DMS153 treated with DMSO at 0.1 percent for 48 hours (cell line): ENCODE measurements around the gene SIDT2.

ENCODE experiments used
- DNase-seq: peaks from one replicate; lab custom pipeline; 2025; ENCODE audit not compliant: unreplicated experiment; lab: John Stamatoyannopoulos, UW

Gene SIDT2

DNA sequence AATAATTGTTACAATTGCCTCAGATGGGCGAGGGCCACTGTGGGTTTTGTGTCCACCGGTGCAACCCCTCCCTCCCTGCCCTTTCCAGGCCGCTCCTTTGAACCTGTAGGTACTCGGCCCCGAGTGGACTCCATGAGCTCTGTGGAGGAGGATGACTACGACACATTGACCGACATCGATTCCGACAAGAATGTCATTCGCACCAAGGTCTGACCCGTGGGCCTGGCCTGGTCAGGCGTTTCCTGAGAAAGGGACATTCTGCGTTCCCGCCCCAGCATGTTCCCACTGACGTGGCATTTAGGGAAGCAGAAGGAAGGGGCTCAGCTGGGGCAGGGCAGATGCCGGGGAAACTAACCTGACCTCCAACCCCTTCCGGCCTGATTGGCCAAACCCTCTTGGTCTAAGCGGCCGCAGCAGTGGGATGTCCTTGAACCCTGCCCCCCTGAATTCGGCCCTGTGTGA, 10.1 kb downstream of the SIDT2 start:
- DNase-seq: no peak

DNA sequence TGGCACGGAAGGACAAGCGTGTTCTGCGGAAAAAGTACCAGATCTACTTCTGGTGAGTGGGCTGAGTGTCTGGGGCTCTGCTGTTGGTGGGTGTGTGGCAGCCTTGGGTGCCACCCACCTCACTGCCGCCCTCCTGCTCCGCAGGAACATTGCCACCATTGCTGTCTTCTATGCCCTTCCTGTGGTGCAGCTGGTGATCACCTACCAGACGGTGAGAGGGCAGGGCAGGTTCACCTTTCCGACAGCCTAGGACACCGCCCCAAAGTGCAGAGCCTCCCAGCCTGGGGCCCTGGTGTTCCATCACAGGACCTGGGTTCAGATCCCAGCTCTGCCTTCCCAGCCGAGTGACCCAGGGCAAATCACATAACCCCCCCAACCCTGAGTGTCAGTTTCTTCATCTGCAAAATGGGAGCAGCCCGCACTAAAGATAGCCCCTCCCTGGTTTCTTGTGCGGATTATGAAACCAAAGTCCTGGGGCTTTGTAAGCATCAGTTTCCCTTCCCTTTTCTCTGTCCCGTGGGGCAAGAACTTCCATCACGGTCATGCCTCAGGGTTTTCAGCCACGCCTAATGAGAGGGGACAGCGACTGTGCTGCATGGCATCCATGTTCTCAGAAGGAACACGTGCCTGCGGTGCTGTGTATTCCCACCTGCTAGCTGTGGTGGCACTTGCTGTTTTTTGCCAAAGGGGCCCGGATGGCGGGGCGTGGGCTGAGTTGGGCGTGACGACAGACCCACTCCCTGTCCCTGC, 10.8 kb downstream of the SIDT2 start:
- no peak for DNase-seq

DNA sequence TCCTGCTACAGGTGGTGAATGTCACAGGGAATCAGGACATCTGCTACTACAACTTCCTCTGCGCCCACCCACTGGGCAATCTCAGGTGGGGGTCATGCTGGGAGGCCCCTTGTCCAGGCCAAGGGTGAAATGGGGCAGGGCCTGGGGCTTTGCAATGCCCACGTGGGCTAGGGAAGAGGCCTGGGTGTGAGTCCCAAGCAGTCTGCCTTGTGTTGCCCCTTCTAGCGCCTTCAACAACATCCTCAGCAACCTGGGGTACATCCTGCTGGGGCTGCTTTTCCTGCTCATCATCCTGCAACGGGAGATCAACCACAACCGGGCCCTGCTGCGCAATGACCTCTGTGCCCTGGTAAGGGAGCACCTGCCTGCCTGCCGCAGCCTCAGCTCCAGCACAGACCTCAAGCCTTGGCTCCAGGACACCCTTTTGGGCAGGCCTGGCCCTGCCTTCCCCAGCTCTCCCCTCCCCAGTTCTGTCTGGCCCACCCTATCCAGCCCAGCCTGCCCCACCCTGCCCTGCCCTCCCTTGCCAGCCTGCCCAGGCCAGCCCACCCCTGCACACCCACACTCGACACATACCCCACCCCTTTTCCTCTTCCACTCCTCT, 11.5 kb downstream of the SIDT2 start:
- no peak for DNase-seq

- no peak for DNase-seq
Measured at GRCh38 chr11:117191680-117192400, 13.3 kb downstream of the SIDT2 start.

GRCh38 chr11:117192401-117192875, 13.9 kb downstream of the SIDT2 start:
- DNase-seq: no peak

GRCh38 chr11:117193130-117194020, 14.8 kb downstream of the SIDT2 start:
- DNase-seq: no peak

GRCh38 chr11:117194267-117194666, 15.7 kb downstream of the SIDT2 start:
- DNase-seq: no peak

DNA sequence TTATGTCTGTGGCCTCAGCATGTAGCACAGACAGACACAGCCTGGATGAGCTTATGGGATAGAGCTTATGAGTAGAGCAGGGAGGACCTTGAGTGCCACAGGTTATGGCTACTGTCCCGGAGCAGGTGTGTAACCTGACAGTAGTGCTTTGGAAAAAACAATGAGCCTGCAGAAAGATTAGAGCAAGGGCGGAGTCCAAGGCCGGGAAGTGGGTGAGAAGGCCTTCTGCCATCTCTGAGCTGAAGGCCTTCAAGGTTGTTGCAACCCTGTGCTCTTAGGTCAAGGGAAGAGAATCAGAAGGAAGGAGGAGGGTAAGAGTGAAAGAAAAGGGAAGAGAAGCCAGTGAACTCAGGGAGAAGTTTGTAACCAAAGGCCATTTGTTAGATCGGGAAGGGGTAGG, 16.7 kb downstream of the SIDT2 start:
- DNase-seq: no peak

DNA sequence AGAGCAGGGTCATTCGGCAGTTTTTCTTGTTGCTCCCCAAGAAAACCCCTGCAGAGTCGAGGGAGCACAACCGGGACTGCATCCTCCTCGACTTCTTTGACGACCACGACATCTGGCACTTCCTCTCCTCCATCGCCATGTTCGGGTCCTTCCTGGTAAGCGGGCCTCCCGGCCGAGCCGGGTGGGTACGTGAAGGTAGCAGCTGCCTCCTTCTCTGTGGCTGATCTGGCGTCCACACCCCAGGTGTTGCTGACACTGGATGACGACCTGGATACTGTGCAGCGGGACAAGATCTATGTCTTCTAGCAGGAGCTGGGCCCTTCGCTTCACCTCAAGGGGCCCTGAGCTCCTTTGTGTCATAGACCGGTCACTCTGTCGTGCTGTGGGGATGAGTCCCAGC, 17.2 kb downstream of the SIDT2 start:
- DNase-seq: no peak

- no peak for DNase-seq
Measured at GRCh38 chr11:117197006-117197405, 18.5 kb downstream of the SIDT2 start.

GRCh38 chr11:117197516-117198456, 19.2 kb downstream of the SIDT2 start:
- DNase-seq: no peak

GRCh38 chr11:117198613-117199012, 20.1 kb downstream of the SIDT2 start:
- no peak for DNase-seq

DNA sequence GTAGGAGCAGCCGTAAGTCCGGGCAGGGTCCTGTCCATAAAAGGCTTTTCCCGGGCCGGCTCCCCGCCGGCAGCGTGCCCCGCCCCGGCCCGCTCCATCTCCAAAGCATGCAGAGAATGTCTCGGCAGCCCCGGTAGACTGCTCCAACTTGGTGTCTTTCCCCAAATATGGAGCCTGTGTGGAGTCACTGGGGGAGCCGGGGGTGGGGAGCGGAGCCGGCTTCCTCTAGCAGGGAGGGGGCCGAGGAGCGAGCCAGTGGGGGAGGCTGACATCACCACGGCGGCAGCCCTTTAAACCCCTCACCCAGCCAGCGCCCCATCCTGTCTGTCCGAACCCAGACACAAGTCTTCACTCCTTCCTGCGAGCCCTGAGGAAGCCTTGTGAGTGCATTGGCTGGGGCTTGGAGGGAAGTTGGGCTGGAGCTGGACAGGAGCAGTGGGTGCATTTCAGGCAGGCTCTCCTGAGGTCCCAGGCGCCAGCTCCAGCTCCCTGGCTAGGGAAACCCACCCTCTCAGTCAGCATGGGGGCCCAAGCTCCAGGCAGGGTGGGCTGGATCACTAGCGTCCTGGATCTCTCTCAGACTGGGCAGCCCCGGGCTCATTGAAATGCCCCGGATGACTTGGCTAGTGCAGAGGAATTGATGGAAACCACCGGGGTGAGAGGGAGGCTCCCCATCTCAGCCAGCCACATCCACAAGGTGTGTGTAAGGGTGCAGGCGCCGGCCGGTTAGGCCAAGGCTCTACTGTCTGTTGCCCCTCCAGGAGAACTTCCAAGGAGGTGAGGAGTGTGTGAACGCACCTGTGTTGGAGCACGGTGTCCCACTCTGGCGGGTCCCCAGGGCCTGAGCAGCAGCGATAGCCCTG, 20.7 kb downstream of the SIDT2 start, which contains the start of gene TAGLN:
Gene TAGLN, plus strand, starts transcription at position 318 of the 863 bp plus-strand sequence. CDS start 3,644 bp downstream, outside the sequence.
- DNase-seq: no peak

GRCh38 chr11:117199916-117200812, 21.6 kb downstream of the SIDT2 start:
- DNase-seq: no peak

GRCh38 chr11:117200813-117201657, 22.5 kb downstream of the SIDT2 start:
- DNase-seq: no peak

DNA sequence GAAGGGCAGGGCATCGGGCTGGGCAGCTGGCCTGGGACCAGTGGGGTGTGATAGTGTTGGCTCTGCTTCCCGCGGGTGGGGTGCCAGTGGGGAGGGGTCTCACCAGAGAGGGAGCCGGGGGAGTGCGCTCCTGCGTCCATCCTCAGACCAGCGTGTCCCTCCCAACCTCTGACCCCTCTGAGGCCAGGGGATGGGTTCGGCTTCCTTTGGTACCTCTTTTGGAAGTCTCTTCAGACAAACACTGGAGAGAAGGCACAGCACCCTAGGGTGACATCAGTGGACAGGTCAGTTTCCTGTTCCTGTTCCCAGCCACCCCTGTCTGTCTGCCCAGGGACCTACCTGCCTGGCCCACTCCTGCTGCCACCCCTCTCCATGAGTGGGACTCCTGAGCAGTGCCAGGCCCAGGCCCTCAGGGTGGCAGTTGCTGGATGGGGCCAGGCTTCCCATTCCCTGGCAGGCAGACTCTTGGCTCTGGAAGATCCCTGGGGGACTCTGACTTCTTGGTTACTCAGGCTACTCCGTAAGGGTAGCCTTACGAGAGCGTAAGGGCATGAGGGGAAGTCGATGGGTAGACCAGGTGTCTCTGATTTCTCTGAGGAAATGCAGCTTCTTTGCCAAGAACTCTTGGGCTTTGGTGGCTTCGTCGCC, 23.2 kb downstream of the SIDT2 start:
- no peak for DNase-seq
